GM11168 (cell line): ENCODE measurements around the gene NFATC4.

Experiments
- in situ Hi-C: fragments of 300-500 bp; cut with MboI; formaldehyde crosslinking; loops from one replicate; pipeline ENCODE4 v1.12.0; 2022; ENCODE audit warnings: low sequenced_read_pairs; ENCODE audit not compliant: unreplicated experiment

The NFATC4 gene

GRCh38 chr14:24425704-24426103, 57.7 kb downstream of the NFATC4 start:
- in situ Hi-C loops: no loop called here

GRCh38 chr14:24426150-24426911, 58.3 kb downstream of the NFATC4 start:
- in situ Hi-C loops: no loop called here

- in situ Hi-C loops: no loop called here
Measured at GRCh38 chr14:24426912-24427536, 59.0 kb downstream of the NFATC4 start.

GRCh38 chr14:24427537-24428508, 59.8 kb downstream of the NFATC4 start:
- in situ Hi-C loops: no loop called here

- in situ Hi-C loops: no loop called here
Measured at GRCh38 chr14:24428628-24429394, 60.8 kb downstream of the NFATC4 start.
